ENCODE results near the gene GBE1.

Gene GBE1

DNA sequence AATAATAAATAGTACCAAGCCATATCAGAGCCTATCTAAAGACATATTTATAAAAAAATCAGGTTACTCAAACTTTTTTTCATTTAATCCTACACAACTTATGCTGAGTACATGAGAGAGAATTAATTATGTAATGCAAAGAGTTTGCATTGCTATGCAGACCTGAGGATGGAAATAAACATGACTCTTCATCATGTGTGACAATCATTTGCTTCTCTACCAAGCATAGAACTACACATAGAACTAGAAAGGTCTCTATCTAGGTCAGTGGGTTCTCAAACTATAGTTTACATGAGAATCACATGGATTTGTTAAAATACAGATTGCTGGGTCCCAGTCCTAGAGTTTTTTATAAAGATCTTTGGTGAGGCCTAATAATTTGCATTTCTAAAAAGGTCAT lies 86.8 kb downstream of the GBE1 start:
- TF ChIP-seq, protein P1, sequence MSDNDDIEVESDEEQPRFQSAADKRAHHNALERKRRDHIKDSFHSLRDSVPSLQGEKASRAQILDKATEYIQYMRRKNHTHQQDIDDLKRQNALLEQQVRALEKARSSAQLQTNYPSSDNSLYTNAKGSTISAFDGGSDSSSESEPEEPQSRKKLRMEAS (IDR thresholded peaks at IDR 0.05; ENCODE audit: low read depth, low read length) = no peak
- TF ChIP-seq POLR2A (IDR thresholded peaks at IDR 0.05; ENCODE audit: extremely low read depth, insufficient read length) = no peak
- TF ChIP-seq MYC (IDR thresholded peaks at IDR 0.05; ENCODE audit: low read depth, low read length) = no peak
- TF ChIP-seq, protein P2, sequence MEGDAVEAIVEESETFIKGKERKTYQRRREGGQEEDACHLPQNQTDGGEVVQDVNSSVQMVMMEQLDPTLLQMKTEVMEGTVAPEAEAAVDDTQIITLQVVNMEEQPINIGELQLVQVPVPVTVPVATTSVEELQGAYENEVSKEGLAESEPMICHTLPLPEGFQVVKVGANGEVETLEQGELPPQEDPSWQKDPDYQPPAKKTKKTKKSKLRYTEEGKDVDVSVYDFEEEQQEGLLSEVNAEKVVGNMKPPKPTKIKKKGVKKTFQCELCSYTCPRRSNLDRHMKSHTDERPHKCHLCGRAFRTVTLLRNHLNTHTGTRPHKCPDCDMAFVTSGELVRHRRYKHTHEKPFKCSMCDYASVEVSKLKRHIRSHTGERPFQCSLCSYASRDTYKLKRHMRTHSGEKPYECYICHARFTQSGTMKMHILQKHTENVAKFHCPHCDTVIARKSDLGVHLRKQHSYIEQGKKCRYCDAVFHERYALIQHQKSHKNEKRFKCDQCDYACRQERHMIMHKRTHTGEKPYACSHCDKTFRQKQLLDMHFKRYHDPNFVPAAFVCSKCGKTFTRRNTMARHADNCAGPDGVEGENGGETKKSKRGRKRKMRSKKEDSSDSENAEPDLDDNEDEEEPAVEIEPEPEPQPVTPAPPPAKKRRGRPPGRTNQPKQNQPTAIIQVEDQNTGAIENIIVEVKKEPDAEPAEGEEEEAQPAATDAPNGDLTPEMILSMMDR (IDR thresholded peaks at IDR 0.05; ENCODE audit: low read depth, low read length) = no peak
- no peak overlapping the region for H3K4me3 ChIP-seq (ENCODE audit: low read depth, low read length)
- DNase-seq (ENCODE audit: low read depth) = no peak

DNA sequence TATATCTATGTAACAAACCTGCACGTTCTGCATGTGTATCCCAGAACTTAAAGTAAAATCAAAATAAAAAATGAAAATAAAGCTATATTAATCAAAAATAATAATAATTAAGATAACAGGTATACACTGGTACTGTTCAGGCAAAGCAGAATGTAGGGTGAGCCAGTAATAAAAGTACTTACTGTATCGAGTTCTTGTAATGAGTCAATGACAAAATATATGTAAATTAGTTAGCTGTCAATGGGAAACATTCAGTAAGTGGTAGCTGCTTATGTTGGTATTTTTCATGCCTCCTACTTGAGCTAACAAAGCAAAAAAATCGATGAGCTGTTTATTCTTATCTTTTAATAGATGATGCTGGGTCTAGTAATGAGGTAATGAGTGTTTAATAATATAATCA lies 93.2 kb downstream of the GBE1 start:
- TF ChIP-seq, protein P2 (IDR thresholded peaks at IDR 0.05; ENCODE audit: low read depth, low read length) = no peak
- TF ChIP-seq, protein P1 (IDR thresholded peaks at IDR 0.05; ENCODE audit: low read depth, low read length) = no peak
- TF ChIP-seq POLR2A (IDR thresholded peaks at IDR 0.05; ENCODE audit: extremely low read depth, insufficient read length) (no peak), MYC (IDR thresholded peaks at IDR 0.05; ENCODE audit: low read depth, low read length) (no peak)
- H3K4me3 ChIP-seq (ENCODE audit: low read depth, low read length) = no peak overlapping the region
- no peak for DNase-seq (ENCODE audit: low read depth)

DNA sequence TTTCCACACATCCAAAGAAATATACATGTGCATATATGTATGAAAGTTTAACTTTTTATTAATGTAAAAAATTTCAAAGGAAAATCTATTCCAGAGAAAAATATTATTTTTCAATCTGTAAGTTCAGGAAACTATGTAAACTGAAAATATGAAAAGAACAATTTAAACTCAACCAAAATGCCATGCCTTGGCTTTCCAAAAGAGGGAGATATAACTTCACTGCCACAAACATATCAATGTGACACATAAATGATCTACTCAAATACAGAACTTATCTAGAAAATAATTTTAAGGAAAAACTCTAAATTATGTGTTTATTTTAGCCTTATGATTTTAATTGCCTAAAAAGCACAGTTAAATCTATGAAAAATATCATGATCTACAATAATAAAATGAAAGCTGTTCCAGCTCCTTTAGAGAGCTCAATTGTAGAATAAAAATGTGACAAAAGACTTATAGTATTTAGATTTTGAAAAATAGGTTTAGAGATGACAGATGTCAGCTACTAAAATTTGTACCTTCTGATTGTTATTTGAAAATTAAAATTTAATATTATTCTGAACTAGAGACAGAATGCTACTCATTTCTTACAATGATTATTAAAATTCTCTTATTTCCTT lies 94.8 kb downstream of the GBE1 start:
- TF ChIP-seq, protein P2 (IDR thresholded peaks at IDR 0.05; ENCODE audit: low read depth, low read length) = peak; percentile 18
- TF ChIP-seq, protein P1 (IDR thresholded peaks at IDR 0.05; ENCODE audit: low read depth, low read length) = 0 out of 2 replicates have a peak, but pooled peaks have one; percentile 14
- no peak for TF ChIP-seq POLR2A (IDR thresholded peaks at IDR 0.05; ENCODE audit: extremely low read depth, insufficient read length)
- DNase-seq (ENCODE audit: low read depth) = peak; percentile 27
- H3K4me3 ChIP-seq (ENCODE audit: low read depth, low read length) = no peak overlapping the region

DNA sequence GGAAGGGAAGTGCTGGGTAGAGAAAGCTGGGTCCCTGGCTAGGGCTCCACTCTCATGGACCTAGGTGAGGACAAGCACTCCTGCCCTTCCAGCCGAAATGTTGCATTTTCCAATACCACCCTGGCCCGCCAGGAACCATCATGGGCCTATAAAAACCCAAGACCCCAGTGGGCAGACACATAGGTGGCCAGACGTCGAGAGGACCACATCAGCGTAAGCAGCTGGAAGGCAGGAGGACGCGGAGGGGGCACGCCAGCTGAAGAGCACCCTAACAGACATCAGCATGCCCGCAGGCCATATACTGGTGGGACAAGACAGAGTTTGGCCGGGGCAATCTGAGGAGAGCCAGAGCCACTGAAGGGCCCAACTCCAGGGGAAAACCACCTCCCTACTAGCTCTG lies 98.3 kb downstream of the GBE1 start:
- TF ChIP-seq MYC (IDR thresholded peaks at IDR 0.05; ENCODE audit: low read depth, low read length) = no peak
- TF ChIP-seq, protein P1 (IDR thresholded peaks at IDR 0.05; ENCODE audit: low read depth, low read length) = no peak
- TF ChIP-seq POLR2A (IDR thresholded peaks at IDR 0.05; ENCODE audit: extremely low read depth, insufficient read length) = no peak
- TF ChIP-seq, protein P2 (IDR thresholded peaks at IDR 0.05; ENCODE audit: low read depth, low read length) = no peak

DNA sequence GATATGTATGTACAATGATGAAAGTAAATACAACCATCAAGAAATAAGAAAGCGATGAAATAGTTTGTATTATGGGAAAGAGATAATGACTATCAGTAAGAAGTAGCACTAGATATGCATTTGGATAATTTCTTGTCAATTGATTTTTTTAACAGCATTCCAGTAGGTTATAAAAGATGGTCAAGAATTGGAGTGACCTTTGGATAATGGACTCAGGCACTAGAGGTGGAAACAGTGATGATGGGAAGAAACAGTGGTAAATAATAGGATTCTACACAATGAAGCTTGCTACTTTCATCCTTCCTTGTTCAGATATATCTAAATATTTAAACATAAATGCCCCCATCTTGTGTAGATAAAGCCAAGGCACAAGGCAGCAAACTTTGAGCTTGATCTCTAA lies 101.4 kb downstream of the GBE1 start:
- DNase-seq (ENCODE audit: low read depth) = no peak

More for the DNA sequence above, 98.3 kb downstream of the GBE1 start:
- no peak overlapping the region for H3K4me3 ChIP-seq (ENCODE audit: low read depth, low read length)
- DNase-seq (ENCODE audit: low read depth) = no peak

More for the DNA sequence above, 101.4 kb downstream of the GBE1 start:
- H3K4me3 ChIP-seq (ENCODE audit: low read depth, low read length) = no peak overlapping the region
- TF ChIP-seq POLR2A (IDR thresholded peaks at IDR 0.05; ENCODE audit: extremely low read depth, insufficient read length) (no peak), MYC (IDR thresholded peaks at IDR 0.05; ENCODE audit: low read depth, low read length) (no peak)
- TF ChIP-seq, protein P2 (IDR thresholded peaks at IDR 0.05; ENCODE audit: low read depth, low read length) = no peak
- TF ChIP-seq, protein P1 (IDR thresholded peaks at IDR 0.05; ENCODE audit: low read depth, low read length) = no peak

Data from NB4 (cell line).